Measurements from ENCODE around the gene RASD1.

- no peak for TF ChIP-seq CTCF (IDR thresholded peaks at IDR 0.05)
- TF ChIP-seq POLR2A (IDR thresholded peaks at IDR 0.05) = no peak
- no peak for TF ChIP-seq EP300 (IDR thresholded peaks at IDR 0.05)
These were observed 41.3 kb upstream of the RASD1 start for GRCh38 chr17:17537311-17538099.
